Nephron progenitor cell (in vitro differentiated cells): ENCODE data around the gene BRD4.
A peak's percentile ranks its signal among the peaks of the same experiment; 100 is the strongest.

ENCODE experiments used
- DNase-seq: peaks from one replicate; pipeline ENCODE4 v3.0.0; 2021
- H3K27ac Mint-ChIP-seq: 2 replicates; pipeline ENCODE4 v1.8.0; 2021; ENCODE audit warnings: mild to moderate bottlenecking, moderate library complexity, mixed read lengths
- H3K27me3 Mint-ChIP-seq: 2 replicates; pipeline ENCODE4 v1.8.0; 2021; ENCODE audit warnings: mild to moderate bottlenecking, low read depth, mixed read lengths; ENCODE audit not compliant: poor library complexity
- H3K36me3 Mint-ChIP-seq: 2 replicates; pipeline ENCODE4 v1.8.0; 2021; ENCODE audit warnings: low read depth, mixed read lengths
- H3K4me1 Mint-ChIP-seq: 2 replicates; pipeline ENCODE4 v1.8.0; 2021; ENCODE audit warnings: mixed read lengths
- H3K4me3 Mint-ChIP-seq: 2 replicates; pipeline ENCODE4 v1.8.0; 2021; ENCODE audit warnings: mild to moderate bottlenecking, moderate library complexity, mixed read lengths
- H3K9me3 Mint-ChIP-seq: 2 replicates; pipeline ENCODE4 v1.8.0; 2021; ENCODE audit warnings: mild to moderate bottlenecking, moderate library complexity, mixed read lengths
- CTCF ChIP-seq: fragments of 200-600 bp; sonication (generic); IDR thresholded peaks from 2 replicates; pipeline ENCODE4 v1.5.0; 2021; ENCODE audit warnings: antibody characterized with exemption

The BRD4 gene

DNA sequence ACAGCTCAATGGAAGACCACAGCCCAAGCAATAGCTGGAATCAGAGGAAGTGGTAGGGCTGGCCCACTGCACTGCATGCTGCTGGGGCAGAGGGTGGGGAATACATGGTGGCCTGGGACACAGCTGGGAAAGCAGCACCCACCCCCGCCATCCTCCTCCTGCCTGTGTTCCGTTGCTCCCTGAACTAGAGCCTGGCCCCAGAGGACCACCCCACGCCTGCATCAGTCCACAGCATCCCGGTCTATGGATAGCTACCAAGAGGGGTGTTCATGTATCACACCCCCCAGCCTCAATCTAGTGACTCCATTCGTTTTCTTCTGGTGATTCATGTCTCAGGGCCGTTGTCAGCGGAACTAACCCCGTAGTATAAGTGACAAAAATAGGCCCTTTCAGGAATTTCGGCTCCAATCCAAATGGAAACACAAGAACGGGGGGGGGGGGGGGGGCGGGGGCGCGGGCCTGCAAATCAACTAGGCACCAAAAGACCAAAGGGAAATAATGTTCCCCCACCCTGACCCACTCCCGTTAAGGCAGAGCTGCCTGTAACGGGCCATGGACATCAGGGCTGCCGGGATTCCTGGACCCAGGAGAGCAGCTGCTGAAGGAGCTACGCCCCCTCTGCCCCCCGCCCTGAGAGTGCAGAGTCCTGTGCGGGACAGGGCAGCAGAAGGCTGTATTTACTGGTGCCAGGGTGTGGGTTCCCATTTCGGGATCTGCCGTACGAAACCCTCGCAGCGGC, 81.2 kb downstream of the BRD4 start:
- peak overlapping the region; percentile 32 for H3K4me3 Mint-ChIP-seq

GRCh38 chr19:15250640-15250993, 81.7 kb downstream of the BRD4 start:
- no peak for TF ChIP-seq CTCF
- Mint-ChIP-seq H3K9me3 (no peaks in the 10 kb centered on the region), H3K36me3 (peaks cover 55% of the 10 kb centered on the region), H3K27me3 (no peaks in the 10 kb centered on the region), H3K4me3 (peak overlapping the region; percentile 32), H3K4me1 (peaks cover 79% of the 10 kb centered on the region), H3K27ac (peak overlapping the region; percentile 86)
- DNase-seq, result no peak

More for the DNA sequence above, 81.2 kb downstream of the BRD4 start:
- Mint-ChIP-seq H3K9me3 (no peaks in the 10 kb centered on the region), H3K27ac (peak overlapping the region; percentile 100), H3K36me3 (peaks cover 55% of the 10 kb centered on the region), H3K27me3 (no peaks in the 10 kb centered on the region), H3K4me1 (peaks cover 78% of the 10 kb centered on the region)
- no peak for DNase-seq
- no peak for TF ChIP-seq CTCF

DNA sequence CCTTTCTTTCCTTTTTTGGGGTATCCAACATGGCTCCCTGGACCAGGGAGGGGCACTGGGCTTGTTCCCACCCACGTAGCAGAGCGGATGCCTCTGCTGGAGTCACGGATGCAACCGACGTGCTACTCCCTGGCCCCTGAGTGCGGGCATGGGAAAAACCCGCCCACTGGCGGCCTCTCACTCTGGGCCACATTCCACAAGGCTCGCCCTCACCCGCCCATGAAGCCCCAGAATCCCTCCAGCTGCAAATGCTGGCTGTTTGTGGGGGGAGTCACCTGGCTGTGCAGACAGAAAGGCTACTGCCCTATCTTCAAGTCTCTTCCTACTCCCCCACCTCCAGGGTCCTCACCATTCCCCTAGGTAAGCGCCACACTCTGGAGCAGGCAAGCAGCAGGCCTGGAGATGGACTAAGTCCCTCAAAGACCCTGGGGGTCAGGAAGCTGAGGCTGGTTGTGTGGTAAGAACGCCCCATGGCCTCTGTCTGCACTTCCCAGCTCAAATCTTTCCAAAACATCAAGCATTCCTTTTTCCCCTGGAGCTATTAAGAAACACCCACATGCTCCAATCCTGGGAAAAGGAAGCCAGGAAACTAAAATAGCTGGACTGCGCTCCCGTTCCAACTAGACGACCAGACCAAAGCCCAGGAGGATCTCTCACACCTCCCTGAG, 82.2 kb downstream of the BRD4 start:
- Mint-ChIP-seq H3K4me1 (peaks cover 77% of the 10 kb centered on the region), H3K9me3 (no peaks in the 10 kb centered on the region), H3K36me3 (peaks cover 51% of the 10 kb centered on the region), H3K27ac (peak overlapping the region; percentile 81), H3K4me3 (no peak overlapping the region), H3K27me3 (no peaks in the 10 kb centered on the region)
- no peak for TF ChIP-seq CTCF
- peak; percentile 52 for DNase-seq

GRCh38 chr19:15249528-15249874, 82.8 kb downstream of the BRD4 start:
- Mint-ChIP-seq H3K4me1 (peaks cover 81% of the 10 kb centered on the region), H3K36me3 (peaks cover 55% of the 10 kb centered on the region), H3K27ac (peak overlapping the region; percentile 93), H3K9me3 (no peaks in the 10 kb centered on the region), H3K27me3 (no peaks in the 10 kb centered on the region), H3K4me3 (no peak overlapping the region)
- no peak for TF ChIP-seq CTCF
- DNase-seq, result no peak

DNA sequence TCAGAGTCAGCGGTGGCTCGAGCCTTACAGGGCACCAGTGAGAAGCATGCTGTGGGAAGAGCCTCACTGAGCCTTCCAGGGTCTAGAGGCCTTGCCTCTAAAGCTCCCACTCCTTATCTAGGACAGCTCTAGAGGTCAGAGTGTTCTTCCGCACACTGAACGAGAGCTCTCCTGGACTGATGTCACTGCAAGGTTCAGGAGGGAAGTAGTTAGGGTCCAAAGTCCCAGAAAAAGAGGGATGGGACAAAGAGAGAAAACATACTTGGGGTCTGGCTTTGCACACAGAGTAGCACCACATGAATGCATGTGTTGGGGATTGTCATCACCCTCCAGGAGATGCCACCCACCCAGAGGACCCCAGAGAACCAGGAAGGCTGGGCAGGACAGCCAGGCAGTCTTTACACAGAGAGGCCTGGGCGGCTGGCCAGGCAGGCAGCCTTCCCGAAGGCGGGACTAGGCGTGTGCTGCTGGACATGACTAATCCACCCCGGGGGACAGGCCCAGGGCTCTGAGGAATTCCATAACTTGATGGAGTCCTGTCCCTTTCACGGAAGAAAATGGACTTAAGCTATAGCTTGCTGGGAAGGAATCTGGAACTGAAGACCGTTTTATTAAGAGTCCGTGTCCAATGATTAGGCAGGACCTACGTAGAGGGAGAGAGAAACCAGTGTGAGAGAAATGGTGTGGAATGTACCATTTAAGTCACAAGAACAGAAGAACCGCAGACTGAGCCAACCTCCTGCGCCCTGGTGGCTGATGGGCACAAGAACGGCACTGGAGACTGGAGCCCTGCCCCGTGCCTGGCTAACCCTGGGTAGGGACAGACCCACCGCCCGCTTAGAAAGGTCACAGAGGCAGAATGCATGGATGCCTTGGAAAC, 83.5 kb downstream of the BRD4 start:
- Mint-ChIP-seq H3K27ac (peak overlapping the region; percentile 93), H3K4me3 (no peak overlapping the region), H3K36me3 (peaks cover 51% of the 10 kb centered on the region), H3K4me1 (peaks cover 77% of the 10 kb centered on the region), H3K27me3 (no peaks in the 10 kb centered on the region), H3K9me3 (no peaks in the 10 kb centered on the region)
- no peak for TF ChIP-seq CTCF
- no peak for DNase-seq
